MM.1S (cell line): ENCODE results near the gene FGF19.

ENCODE experiments used
- DNase-seq: peaks from one replicate; pipeline ENCODE4 v3.0.0-alpha.2; 2015
- H2AFZ ChIP-seq: fragments of 300-600 bp; sonication (generic); 2 replicates; pipeline ENCODE4 v1.6.0; 2016; ENCODE audit warnings: antibody characterized with exemption, low read length
- H3F3A ChIP-seq: fragments of 300-600 bp; sonication (generic); 2 replicates; pipeline ENCODE4 v1.6.1; 2016; ENCODE audit warnings: mild to moderate bottlenecking, antibody characterized with exemption, low read length, moderate library complexity, mixed read lengths; ENCODE audit not compliant: insufficient read depth
- H3K27ac ChIP-seq: fragments of 300-600 bp; sonication (generic); 2 replicates; pipeline ENCODE4 v1.5.1; 2016; ENCODE audit warnings: mild to moderate bottlenecking, low read length
- H3K27me3 ChIP-seq: fragments of 300-600 bp; sonication (generic); replicated peaks from 2 replicates; pipeline ENCODE4 v1.6.0; 2016; ENCODE audit warnings: low read length; ENCODE audit not compliant: insufficient read depth
- H3K36me3 ChIP-seq: fragments of 300-600 bp; sonication (generic); replicated peaks from 2 replicates; pipeline ENCODE4 v1.6.1; 2016; ENCODE audit warnings: mild to moderate bottlenecking, low read length, mixed read lengths; ENCODE audit not compliant: insufficient read depth
- H3K4me1 ChIP-seq: fragments of 300-600 bp; sonication (generic); 2 replicates; pipeline ENCODE4 v1.6.1; 2016; ENCODE audit warnings: low read length, mixed read lengths
- H3K4me2 ChIP-seq: fragments of 300-600 bp; sonication (generic); 2 replicates; pipeline ENCODE4 v1.6.0; 2016; ENCODE audit warnings: low read depth, low read length
- H3K4me3 ChIP-seq: fragments of 300-600 bp; sonication (generic); 2 replicates; pipeline ENCODE4 v1.5.1; 2016; ENCODE audit warnings: low read length, mixed read lengths
- H3K79me2 ChIP-seq: fragments of 300-600 bp; sonication (generic); 2 replicates; pipeline ENCODE4 v1.6.1; 2016; ENCODE audit warnings: mixed run types, low read length, mixed read lengths
- H3K9ac ChIP-seq: fragments of 300-600 bp; sonication (generic); 2 replicates; pipeline ENCODE4 v1.6.1; 2016; ENCODE audit warnings: low read length, mixed read lengths
- H3K9me2 ChIP-seq: fragments of 300-600 bp; sonication (generic); replicated peaks from 2 replicates; pipeline ENCODE4 v1.6.1; 2016; ENCODE audit warnings: mild to moderate bottlenecking, low read length, mixed read lengths; ENCODE audit not compliant: insufficient read depth
- H3K9me3 ChIP-seq: fragments of 300-600 bp; sonication (generic); replicated peaks from 2 replicates; pipeline ENCODE4 v1.6.1; 2016; ENCODE audit warnings: mild to moderate bottlenecking, low read length, mixed read lengths; ENCODE audit not compliant: insufficient read depth
- H4K20me1 ChIP-seq: fragments of 300-600 bp; sonication (generic); 2 replicates; pipeline ENCODE4 v1.6.1; 2016; ENCODE audit warnings: mild to moderate bottlenecking, low read length, moderate library complexity, mixed read lengths; ENCODE audit not compliant: insufficient read depth
- CTCF ChIP-seq: fragments of 300-600 bp; sonication (generic); IDR thresholded peaks from 2 replicates; pipeline ENCODE4 v1.5.1; 2016; ENCODE audit warnings: antibody characterized with exemption, low read length, mixed read lengths
- EZH2 ChIP-seq: fragments of 300-600 bp; sonication (generic); optimal IDR thresholded peaks from 2 replicates; pipeline ENCODE3; 2017; ENCODE audit warnings: low read depth, mild to moderate bottlenecking, antibody characterized with exemption, low read length, mixed read lengths
- EZH2phosphoT487 ChIP-seq: fragments of 300-600 bp; sonication (generic); IDR thresholded peaks from 2 replicates; pipeline ENCODE4 v1.6.1; 2018; ENCODE audit warnings: antibody characterized with exemption, low read length

FGF19 gene

GRCh38 chr11:69686452-69686851 lies 17.4 kb downstream of the FGF19 start:
- H3K4me2 ChIP-seq = no peak overlapping the region
- H2AFZ ChIP-seq = no peak overlapping the region
- TF ChIP-seq EZH2 (no peak), EZH2phosphoT487 (no peak), CTCF (no peak)
- H3K9ac ChIP-seq = no peak overlapping the region
- peaks cover 27% of the 10 kb centered on the region for H3K27me3 ChIP-seq
- no peak overlapping the region for H3K4me3 ChIP-seq
- no peaks in the 10 kb centered on the region for H3K9me3 ChIP-seq
- H3K9me2 ChIP-seq = no peaks in the 10 kb centered on the region
- H4K20me1 ChIP-seq = no peaks in the 10 kb centered on the region
- H3K27ac ChIP-seq = no peak overlapping the region
- no peaks in the 10 kb centered on the region for H3K36me3 ChIP-seq
- 0 out of 2 replicates have a peak, but pooled peaks cover 4% of the 10 kb centered on the region for H3K4me1 ChIP-seq
- no peaks in the 10 kb centered on the region for H3K79me2 ChIP-seq
- no peaks in the 10 kb centered on the region for H3F3A ChIP-seq
- DNase-seq = no peak

GRCh38 chr11:69685348-69685747 lies 18.5 kb downstream of the FGF19 start:
- H3K4me1 ChIP-seq = 0 out of 2 replicates have a peak, but pooled peaks cover 4% of the 10 kb centered on the region
- H4K20me1 ChIP-seq = no peaks in the 10 kb centered on the region
- TF ChIP-seq CTCF (no peak), EZH2 (no peak), EZH2phosphoT487 (no peak)
- H3K79me2 ChIP-seq = no peaks in the 10 kb centered on the region
- H2AFZ ChIP-seq = 0 out of 2 replicates have a peak overlapping the region, but pooled peaks have one; percentile 12
- H3K4me2 ChIP-seq = peak overlapping the region; percentile 47
- H3K36me3 ChIP-seq = no peaks in the 10 kb centered on the region
- no peaks in the 10 kb centered on the region for H3F3A ChIP-seq
- 0 out of 2 replicates have a peak overlapping the region, but pooled peaks have one; percentile 11 for H3K4me3 ChIP-seq
- no peak overlapping the region for H3K27ac ChIP-seq
- H3K9me3 ChIP-seq = no peaks in the 10 kb centered on the region
- DNase-seq = no peak
- no peaks in the 10 kb centered on the region for H3K9me2 ChIP-seq
- H3K27me3 ChIP-seq = peaks cover 29% of the 10 kb centered on the region
- H3K9ac ChIP-seq = no peak overlapping the region

- Histone ChIP-seq H3K27me3 (peaks cover 33% of the 10 kb centered on the region), H3K9me3 (no peaks in the 10 kb centered on the region), H3F3A (no peaks in the 10 kb centered on the region), H4K20me1 (no peaks in the 10 kb centered on the region), H3K9me2 (no peaks in the 10 kb centered on the region), H2AFZ (no peak overlapping the region), H3K4me3 (no peak overlapping the region), H3K36me3 (no peaks in the 10 kb centered on the region), H3K79me2 (no peaks in the 10 kb centered on the region), H3K4me2 (no peak overlapping the region), H3K9ac (no peak overlapping the region), H3K4me1 (0 out of 2 replicates have a peak, but pooled peaks cover 4% of the 10 kb centered on the region), H3K27ac (no peak overlapping the region)
- TF ChIP-seq CTCF (no peak), EZH2phosphoT487 (no peak), EZH2 (no peak)
- DNase-seq = no peak
Measured at GRCh38 chr11:69684651-69685050, 19.2 kb downstream of the FGF19 start.
